H1 (cell line): ENCODE data around the gene RBP5. TPM values are rescaled to one million over a fixed set of nuclear protein-coding genes. Genes with fewer than 3 reads are reported as not detected.

Experiments
- CBX5 ChIP-seq: fragments of 300-800, 300-1000 bp; sonication (generic); IDR thresholded peaks from 2 replicates; pipeline ENCODE4 v1.7.1; 2016; ENCODE audit warnings: antibody characterized with exemption, low read length, low read depth
- CBX8 ChIP-seq: fragments of 300-800, 300-1000 bp; sonication (generic); IDR thresholded peaks from 2 replicates; pipeline ENCODE4 v1.7.1; 2016; ENCODE audit warnings: low read depth, low read length, borderline replicate concordance
- JUN ChIP-seq: IDR thresholded peaks from 2 replicates; pipeline ENCODE4 v1.6.1; 2011; ENCODE audit warnings: low read depth, mild to moderate bottlenecking, improper control_type of control experiment, low read length
- MAFK ChIP-seq: IDR thresholded peaks from 2 replicates; pipeline ENCODE4 v1.6.1; 2012; ENCODE audit warnings: low read depth, mild to moderate bottlenecking, improper control_type of control experiment, low read length
- POU5F1 ChIP-seq: IDR thresholded peaks from 2 replicates; pipeline ENCODE4 v1.6.1; 2011; ENCODE audit warnings: low read depth, mild to moderate bottlenecking, low read length, moderate library complexity
- TAF1 ChIP-seq: IDR thresholded peaks from 2 replicates; pipeline ENCODE4 v1.6.1; 2011; ENCODE audit warnings: mild to moderate bottlenecking, low read depth, low read length
- polyA plus RNA-seq, 7 experiments: library from polyadenylated mRNA; depleted of rRNA in 3 of 7; stranded (reverse) in 5 of 7; unstranded in 2 of 7; fragments of >200 nt in 5 of 7; fragments of 200-250 nt in 2 of 7; gene quantifications; 1 replicate in 5 of 7; 2 replicates in 1 of 7; 4 replicates in 1 of 7; pipeline versions ENCODE4 v1.2.1 to v1.2.3, GENCODE V29; 2011 to 2013; ENCODE audit warnings: missing spikeins in 2 of 7, mixed read lengths in 2 of 7
- total RNA-seq: library from RNA; stranded (reverse); fragmentation: NEBNext Ultra II Directional; extraction: Animal tissue kit (Norgen Biotek cat#: 25700); gene quantifications from 2 replicates; pipeline ENCODE4 v1.2.1, GENCODE V29; 2021
- TF ChIP-seq, protein P1 (sequence below): fragments of 300-600 bp; sonication (generic); IDR thresholded peaks from 2 replicates; pipeline ENCODE4 v1.7.1; 2012; ENCODE audit warnings: low read length, moderate library complexity, mild to moderate bottlenecking, inconsistent platforms; ENCODE audit not compliant: insufficient replicate concordance
- TF ChIP-seq, protein P2 (sequence below): IDR thresholded peaks from 2 replicates; pipeline ENCODE4 v1.6.1; 2011; ENCODE audit warnings: low read length, improper control_type of control experiment
- TF ChIP-seq, protein P3 (sequence below): IDR thresholded peaks from 2 replicates; pipeline ENCODE4 v1.6.1; 2011; ENCODE audit warnings: low read depth, mild to moderate bottlenecking, low read length; ENCODE audit not compliant: insufficient read depth

The RBP5 gene
- total and polyA plus RNA-seq, 2 of the 8 experiments (the other 6 are each of a cell fraction or from before 2014, with no cell fraction given): 1.2 to 1.9 TPM

DNA sequence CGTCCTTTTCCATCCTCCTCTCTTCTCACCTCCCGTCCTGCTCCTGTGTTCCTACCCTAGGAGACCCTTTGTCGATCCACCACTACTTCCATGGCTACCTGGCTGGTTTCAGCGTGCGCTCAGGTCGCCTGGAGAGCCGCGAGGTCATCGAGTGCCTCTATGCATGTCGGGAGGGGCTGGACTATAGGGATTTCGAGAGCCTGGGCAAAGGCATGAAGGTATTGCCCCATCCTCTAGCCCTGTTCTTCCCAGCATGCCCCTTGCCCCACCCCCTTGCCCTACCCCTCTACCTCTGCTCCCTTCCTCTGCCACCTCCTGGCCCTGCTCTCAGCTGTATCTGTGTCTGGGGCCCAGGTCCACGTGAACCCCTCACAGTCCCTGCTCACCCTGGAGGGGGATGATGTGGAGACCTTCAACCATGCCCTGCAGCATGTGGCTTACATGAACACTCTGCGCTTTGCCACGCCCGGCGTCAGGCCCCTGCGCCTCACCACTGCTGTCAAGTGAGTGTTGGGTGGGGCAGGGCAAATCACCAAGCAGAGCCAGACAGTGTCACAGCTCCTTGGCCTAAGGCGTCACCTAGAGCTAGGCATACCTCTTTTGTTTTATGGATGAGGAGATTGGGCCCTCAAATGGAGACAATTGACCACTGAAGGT lies 14.2 kb upstream of the RBP5 start (continued):
- TF ChIP-seq, protein P1, sequence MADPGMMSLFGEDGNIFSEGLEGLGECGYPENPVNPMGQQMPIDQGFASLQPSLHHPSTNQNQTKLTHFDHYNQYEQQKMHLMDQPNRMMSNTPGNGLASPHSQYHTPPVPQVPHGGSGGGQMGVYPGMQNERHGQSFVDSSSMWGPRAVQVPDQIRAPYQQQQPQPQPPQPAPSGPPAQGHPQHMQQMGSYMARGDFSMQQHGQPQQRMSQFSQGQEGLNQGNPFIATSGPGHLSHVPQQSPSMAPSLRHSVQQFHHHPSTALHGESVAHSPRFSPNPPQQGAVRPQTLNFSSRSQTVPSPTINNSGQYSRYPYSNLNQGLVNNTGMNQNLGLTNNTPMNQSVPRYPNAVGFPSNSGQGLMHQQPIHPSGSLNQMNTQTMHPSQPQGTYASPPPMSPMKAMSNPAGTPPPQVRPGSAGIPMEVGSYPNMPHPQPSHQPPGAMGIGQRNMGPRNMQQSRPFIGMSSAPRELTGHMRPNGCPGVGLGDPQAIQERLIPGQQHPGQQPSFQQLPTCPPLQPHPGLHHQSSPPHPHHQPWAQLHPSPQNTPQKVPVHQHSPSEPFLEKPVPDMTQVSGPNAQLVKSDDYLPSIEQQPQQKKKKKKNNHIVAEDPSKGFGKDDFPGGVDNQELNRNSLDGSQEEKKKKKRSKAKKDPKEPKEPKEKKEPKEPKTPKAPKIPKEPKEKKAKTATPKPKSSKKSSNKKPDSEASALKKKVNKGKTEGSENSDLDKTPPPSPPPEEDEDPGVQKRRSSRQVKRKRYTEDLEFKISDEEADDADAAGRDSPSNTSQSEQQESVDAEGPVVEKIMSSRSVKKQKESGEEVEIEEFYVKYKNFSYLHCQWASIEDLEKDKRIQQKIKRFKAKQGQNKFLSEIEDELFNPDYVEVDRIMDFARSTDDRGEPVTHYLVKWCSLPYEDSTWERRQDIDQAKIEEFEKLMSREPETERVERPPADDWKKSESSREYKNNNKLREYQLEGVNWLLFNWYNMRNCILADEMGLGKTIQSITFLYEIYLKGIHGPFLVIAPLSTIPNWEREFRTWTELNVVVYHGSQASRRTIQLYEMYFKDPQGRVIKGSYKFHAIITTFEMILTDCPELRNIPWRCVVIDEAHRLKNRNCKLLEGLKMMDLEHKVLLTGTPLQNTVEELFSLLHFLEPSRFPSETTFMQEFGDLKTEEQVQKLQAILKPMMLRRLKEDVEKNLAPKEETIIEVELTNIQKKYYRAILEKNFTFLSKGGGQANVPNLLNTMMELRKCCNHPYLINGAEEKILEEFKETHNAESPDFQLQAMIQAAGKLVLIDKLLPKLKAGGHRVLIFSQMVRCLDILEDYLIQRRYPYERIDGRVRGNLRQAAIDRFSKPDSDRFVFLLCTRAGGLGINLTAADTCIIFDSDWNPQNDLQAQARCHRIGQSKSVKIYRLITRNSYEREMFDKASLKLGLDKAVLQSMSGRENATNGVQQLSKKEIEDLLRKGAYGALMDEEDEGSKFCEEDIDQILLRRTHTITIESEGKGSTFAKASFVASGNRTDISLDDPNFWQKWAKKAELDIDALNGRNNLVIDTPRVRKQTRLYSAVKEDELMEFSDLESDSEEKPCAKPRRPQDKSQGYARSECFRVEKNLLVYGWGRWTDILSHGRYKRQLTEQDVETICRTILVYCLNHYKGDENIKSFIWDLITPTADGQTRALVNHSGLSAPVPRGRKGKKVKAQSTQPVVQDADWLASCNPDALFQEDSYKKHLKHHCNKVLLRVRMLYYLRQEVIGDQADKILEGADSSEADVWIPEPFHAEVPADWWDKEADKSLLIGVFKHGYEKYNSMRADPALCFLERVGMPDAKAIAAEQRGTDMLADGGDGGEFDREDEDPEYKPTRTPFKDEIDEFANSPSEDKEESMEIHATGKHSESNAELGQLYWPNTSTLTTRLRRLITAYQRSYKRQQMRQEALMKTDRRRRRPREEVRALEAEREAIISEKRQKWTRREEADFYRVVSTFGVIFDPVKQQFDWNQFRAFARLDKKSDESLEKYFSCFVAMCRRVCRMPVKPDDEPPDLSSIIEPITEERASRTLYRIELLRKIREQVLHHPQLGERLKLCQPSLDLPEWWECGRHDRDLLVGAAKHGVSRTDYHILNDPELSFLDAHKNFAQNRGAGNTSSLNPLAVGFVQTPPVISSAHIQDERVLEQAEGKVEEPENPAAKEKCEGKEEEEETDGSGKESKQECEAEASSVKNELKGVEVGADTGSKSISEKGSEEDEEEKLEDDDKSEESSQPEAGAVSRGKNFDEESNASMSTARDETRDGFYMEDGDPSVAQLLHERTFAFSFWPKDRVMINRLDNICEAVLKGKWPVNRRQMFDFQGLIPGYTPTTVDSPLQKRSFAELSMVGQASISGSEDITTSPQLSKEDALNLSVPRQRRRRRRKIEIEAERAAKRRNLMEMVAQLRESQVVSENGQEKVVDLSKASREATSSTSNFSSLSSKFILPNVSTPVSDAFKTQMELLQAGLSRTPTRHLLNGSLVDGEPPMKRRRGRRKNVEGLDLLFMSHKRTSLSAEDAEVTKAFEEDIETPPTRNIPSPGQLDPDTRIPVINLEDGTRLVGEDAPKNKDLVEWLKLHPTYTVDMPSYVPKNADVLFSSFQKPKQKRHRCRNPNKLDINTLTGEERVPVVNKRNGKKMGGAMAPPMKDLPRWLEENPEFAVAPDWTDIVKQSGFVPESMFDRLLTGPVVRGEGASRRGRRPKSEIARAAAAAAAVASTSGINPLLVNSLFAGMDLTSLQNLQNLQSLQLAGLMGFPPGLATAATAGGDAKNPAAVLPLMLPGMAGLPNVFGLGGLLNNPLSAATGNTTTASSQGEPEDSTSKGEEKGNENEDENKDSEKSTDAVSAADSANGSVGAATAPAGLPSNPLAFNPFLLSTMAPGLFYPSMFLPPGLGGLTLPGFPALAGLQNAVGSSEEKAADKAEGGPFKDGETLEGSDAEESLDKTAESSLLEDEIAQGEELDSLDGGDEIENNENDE: no peak
- TF ChIP-seq JUN (no peak), CBX5 (no peak), TAF1 (no peak), MAFK (no peak), CBX8 (no peak), POU5F1 (no peak)
- TF ChIP-seq, protein P2, sequence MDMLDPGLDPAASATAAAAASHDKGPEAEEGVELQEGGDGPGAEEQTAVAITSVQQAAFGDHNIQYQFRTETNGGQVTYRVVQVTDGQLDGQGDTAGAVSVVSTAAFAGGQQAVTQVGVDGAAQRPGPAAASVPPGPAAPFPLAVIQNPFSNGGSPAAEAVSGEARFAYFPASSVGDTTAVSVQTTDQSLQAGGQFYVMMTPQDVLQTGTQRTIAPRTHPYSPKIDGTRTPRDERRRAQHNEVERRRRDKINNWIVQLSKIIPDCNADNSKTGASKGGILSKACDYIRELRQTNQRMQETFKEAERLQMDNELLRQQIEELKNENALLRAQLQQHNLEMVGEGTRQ: no peak
- TF ChIP-seq, protein P3, sequence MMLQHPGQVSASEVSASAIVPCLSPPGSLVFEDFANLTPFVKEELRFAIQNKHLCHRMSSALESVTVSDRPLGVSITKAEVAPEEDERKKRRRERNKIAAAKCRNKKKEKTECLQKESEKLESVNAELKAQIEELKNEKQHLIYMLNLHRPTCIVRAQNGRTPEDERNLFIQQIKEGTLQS: no peak
